IgD-negative memory B cell (primary cell): ENCODE measurements around the gene DPH1. TPM values are rescaled to one million over a fixed set of nuclear protein-coding genes. Genes with fewer than 3 reads are reported as not detected.

ENCODE experiments used
- H3K27ac Mint-ChIP-seq, 3 donors: one replicate each; pipeline ENCODE4 v1.8.0; 2020 to 2022; ENCODE audit warnings: mild to moderate bottlenecking in 3 of 3, mixed read lengths in 3 of 3, moderate library complexity in 1 of 3
- H3K27me3 Mint-ChIP-seq: one replicate; pipeline ENCODE4 v1.8.0; 2021; ENCODE audit warnings: mixed read lengths
- H3K36me3 Mint-ChIP-seq: one replicate; pipeline ENCODE4 v1.8.0; 2020; ENCODE audit warnings: mild to moderate bottlenecking, mixed read lengths
- H3K4me1 Mint-ChIP-seq, 3 donors: one replicate each; pipeline ENCODE4 v1.8.0; 2020 to 2022; ENCODE audit warnings: mixed read lengths in 3 of 3, mild to moderate bottlenecking in 1 of 3
- H3K4me3 Mint-ChIP-seq, 4 donors: one replicate each; pipeline ENCODE4 v1.8.0; 2020 to 2022; ENCODE audit warnings: mild to moderate bottlenecking in 4 of 4, mixed read lengths in 4 of 4, moderate library complexity in 3 of 4
- H3K9me3 Mint-ChIP-seq, 3 donors: one replicate each; pipeline ENCODE4 v1.8.0; 2020 to 2021; ENCODE audit warnings: mixed read lengths in 3 of 3, mild to moderate bottlenecking in 1 of 3
- polyA plus RNA-seq: library from polyadenylated mRNA; unstranded; fragments of 300-500 nt; fragmentation: Illumina TruSeq; gene quantifications from one replicate; pipeline ENCODE4 v1.2.3, GENCODE V29; 2021

Gene DPH1
- polyA plus RNA-seq, 1 donor from 2014 or later: 34.4 TPM

DNA sequence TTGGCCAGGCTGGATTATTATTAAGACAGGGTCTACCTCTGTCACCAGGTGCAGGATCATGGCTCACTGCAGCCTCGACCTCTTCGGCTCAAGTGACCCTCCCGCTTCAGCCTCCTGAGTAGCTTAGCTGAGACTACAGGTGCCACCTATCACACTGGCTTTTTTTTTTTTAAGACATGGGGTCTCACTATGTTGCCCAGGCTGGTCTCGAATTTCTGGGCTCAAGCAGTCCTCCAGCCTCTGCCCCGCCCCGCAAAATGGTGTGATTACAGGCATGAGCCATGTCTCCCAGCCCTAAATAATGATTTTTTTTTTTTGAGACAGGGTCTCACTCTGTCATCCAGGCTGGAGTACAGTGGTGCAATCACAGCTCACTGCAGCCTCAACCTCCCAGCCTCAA is 17.6 kb downstream of the DPH1 start:
- Mint-ChIP-seq H3K27ac (peak overlapping the region in 1 of 3 donors; percentile 96), H3K4me3 (peak overlapping the region in 2 of 4 donors; percentile 37 to 54)

DNA sequence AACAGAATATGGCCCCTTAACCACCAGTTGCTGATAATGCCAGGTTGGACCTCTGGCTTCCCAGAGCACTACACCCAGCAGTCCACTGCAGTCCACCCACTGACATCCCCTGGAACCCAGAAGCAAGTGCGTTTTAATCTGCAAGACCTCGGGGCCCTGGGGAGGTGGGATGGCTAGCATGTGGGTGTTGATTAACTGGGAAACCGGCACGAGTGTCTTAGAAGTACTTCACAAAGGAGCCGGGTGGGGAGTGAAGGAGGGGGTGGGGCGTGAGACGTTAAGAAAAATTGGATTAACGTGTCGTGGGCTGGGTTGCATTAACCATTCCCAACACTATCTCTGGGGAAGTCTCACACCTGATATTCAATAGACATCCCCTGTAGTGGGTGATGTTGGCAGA is 18.9 kb downstream of the DPH1 start:
- Mint-ChIP-seq H3K27me3 (peaks cover 9% of the 10 kb centered on the region), H3K4me1 (peaks cover 3 to 6% (median 4%) of the 10 kb centered on the region in 3 donors), H3K9me3 (no peaks in the 10 kb centered on the region), H3K36me3 (peaks cover 1% of the 10 kb centered on the region), H3K4me3 (peak overlapping the region; percentile 60 to 82 (median 76)), H3K27ac (peak overlapping the region in 1 of 3 donors; percentile 96)

More for the DNA sequence above, 17.6 kb downstream of the DPH1 start:
- H3K9me3 Mint-ChIP-seq: no peaks in the 10 kb centered on the region
- peaks cover 5% of the 10 kb centered on the region for H3K36me3 Mint-ChIP-seq
- peaks cover 5% of the 10 kb centered on the region for H3K27me3 Mint-ChIP-seq
- H3K4me1 Mint-ChIP-seq: peaks cover 8 to 13% (median 8%) of the 10 kb centered on the region in 3 donors

DNA sequence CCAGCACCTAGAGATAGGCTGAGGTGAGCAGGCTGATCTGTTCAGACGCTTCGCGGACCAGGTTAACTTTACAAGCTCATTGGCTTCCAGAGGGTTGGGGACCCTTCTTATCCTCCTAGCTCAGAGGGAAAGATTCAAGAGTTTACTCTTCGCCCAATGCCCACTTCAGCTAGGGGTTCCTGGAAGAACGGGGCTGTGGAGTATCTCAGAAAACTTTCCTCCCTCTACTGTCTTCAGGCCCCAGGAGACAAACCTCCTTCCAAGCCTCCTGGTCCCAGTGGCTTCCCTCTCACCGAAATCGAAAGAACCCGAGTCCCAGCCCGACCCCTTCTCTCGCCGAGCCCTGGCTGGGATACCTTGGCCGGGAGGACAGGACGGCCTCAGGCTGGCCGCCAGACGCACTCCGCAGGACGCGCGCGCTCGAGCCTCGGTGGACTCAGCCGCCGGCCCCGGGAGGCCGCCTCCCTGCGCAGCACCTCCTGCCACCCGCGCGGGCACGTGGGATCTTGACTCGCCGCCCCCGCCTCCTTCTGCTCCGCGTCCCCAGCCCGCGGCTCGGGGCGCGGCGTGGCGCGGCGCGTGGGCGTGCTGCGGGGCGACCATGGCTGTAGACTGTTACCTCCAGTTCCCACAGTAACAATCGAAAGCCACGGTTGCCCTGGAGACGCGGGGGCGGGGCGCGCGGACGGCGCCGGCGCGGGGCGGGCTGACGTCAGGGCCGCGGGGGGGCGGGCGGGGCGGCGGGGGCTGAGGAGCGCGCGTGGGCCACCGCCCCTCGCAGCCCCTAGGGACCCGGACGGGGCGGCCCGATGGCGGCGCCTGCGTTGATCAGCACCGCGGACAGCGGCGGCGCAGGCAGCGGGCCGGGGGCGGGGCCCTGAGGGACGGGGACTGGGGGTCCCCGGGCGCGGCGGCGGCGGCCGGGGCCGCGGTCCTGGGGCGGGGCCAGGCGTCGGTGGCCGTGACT is 19.7 kb downstream of the DPH1 start:
- Mint-ChIP-seq H3K36me3 (peaks cover 1% of the 10 kb centered on the region), H3K4me1 (peaks cover 3 to 9% (median 8%) of the 10 kb centered on the region in 3 donors), H3K4me3 (peak overlapping the region; percentile 60 to 82 (median 76)), H3K9me3 (no peaks in the 10 kb centered on the region), H3K27ac (peak overlapping the region in 2 of 3 donors; percentile 59 to 96), H3K27me3 (peaks cover 11% of the 10 kb centered on the region)

DNA sequence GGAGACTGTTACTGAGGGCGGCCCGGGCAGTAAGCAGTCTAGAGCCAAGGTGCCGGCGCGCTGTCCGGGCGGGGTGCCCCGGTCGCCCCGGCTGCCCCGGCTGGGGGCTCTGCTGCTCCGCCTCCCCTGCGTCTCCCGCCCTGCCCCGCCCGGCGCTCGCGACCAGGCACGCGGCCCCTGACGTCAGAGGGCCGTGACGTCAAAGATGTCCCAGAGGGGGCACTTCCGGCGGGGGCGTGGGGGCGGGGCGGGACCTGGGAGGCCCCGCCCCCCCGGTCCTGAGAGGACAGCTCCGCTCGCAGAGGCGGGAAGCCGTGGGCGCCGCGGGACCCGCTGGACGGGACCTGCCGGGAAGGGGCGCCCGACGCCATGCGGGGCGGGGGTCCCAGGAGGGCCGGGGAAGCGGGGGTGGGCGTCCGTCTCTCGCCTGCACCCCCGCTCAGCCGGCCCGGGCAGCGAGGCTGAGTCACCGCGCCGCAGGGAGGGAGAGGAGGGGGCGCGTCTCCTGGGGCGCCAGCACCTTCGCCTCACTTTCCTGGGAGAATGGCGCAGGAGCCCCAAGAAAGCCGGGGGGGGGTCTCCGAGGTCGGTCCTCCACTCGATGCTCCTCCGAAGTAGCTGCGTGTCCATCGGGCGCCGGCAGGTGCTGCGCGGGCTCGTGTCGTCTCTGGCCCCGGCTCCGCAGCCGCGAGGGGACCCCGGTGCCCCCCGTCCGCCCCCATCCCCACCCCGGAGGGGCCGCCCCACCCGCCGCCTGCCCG is 20.5 kb downstream of the DPH1 start:
- H3K4me1 Mint-ChIP-seq: peaks cover 3 to 9% (median 8%) of the 10 kb centered on the region in 3 donors
- H3K9me3 Mint-ChIP-seq: no peaks in the 10 kb centered on the region
- no peak overlapping the region for H3K4me3 Mint-ChIP-seq
- peaks cover 11% of the 10 kb centered on the region for H3K27me3 Mint-ChIP-seq
- peak overlapping the region in 1 of 3 donors; percentile 90 for H3K27ac Mint-ChIP-seq
- H3K36me3 Mint-ChIP-seq: no peaks in the 10 kb centered on the region

DNA sequence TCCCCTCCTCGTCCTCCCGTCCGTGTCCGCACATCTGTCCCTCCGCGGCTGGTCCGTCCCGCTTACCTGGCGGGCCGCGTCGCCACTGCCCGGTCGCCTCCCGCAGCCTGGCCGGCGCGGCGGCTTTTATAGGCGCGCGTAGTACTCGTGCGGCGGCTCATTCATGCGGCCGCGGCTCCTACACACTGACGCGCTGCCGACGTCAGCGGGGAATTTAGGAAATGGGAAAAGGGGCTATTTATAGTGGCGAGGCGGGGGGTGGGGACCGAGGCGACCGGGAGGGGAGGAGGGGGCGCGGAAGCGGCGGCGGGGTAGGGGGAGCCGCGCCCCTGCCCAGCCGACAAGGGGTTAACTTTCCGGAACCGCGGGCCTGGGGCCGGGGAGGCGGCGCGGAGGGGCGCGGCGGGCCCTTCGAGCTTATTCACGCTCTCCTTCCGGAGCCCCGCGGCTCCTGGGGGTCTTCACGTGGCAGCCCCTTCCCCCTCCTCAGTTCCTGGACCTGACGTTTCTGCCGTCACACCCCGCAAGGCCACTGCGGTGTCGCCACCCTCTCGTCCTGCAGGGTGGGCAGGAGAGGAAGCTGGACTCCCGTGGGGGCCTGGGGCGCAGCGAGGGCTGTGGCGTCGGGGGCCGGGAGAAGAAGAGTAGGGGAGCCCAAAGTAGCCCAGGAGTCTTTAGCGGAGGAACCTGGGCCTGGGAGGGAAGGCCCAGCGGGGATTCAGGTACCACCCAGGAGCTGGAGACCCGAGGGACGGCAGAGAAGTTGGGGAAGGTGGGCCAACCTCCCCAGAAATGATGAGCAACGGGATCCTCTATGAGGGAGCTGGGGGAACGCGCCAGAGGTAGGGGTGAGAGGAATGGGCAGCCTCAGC is 21.3 kb downstream of the DPH1 start:
- peaks cover 3 to 9% (median 8%) of the 10 kb centered on the region in 3 donors for H3K4me1 Mint-ChIP-seq
- H3K36me3 Mint-ChIP-seq: no peaks in the 10 kb centered on the region
- H3K27ac Mint-ChIP-seq: peak overlapping the region in 2 of 3 donors; percentile 84 to 90
- H3K4me3 Mint-ChIP-seq: peak overlapping the region; percentile 41 to 86 (median 68)
- peaks cover 11% of the 10 kb centered on the region for H3K27me3 Mint-ChIP-seq
- no peaks in the 10 kb centered on the region for H3K9me3 Mint-ChIP-seq

DNA sequence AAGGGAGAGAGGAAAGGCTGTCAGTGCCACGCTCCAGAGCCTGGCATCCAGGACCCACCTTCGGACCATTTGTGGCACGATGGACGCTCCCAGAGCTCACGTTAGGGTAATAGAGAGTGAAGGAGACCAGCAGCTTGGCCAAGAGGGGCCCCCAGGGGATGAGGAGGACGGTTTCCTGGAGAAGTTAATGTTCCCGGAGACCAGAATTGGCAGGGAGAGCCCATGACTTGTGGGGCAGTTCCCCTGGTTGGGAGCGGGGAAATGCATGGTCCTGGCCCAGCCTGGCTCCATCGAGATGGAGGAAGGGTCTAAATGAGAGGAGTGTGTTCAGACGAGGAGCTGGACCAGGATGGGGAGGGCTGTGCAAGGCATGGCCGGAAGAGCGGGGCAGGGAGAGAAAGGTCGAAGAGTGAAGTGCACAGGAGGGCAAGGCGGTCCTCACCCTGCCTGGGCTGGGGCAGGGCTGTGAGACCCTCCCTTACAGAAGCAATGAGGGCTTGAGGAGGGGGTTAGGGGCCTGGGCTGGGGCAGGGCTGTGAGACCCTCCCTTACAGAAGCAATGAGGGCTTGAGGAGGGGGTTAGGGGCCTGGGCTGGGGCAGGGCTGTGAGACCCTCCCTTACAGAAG is 22.1 kb downstream of the DPH1 start:
- H3K27me3 Mint-ChIP-seq: peaks cover 12% of the 10 kb centered on the region
- no peaks in the 10 kb centered on the region for H3K9me3 Mint-ChIP-seq
- H3K4me3 Mint-ChIP-seq: peak overlapping the region; percentile 29 to 68 (median 54)
- no peaks in the 10 kb centered on the region for H3K36me3 Mint-ChIP-seq
- H3K27ac Mint-ChIP-seq: peak overlapping the region in 2 of 3 donors; percentile 84 to 90
- peaks cover 6 to 9% (median 8%) of the 10 kb centered on the region in 3 donors for H3K4me1 Mint-ChIP-seq

DNA sequence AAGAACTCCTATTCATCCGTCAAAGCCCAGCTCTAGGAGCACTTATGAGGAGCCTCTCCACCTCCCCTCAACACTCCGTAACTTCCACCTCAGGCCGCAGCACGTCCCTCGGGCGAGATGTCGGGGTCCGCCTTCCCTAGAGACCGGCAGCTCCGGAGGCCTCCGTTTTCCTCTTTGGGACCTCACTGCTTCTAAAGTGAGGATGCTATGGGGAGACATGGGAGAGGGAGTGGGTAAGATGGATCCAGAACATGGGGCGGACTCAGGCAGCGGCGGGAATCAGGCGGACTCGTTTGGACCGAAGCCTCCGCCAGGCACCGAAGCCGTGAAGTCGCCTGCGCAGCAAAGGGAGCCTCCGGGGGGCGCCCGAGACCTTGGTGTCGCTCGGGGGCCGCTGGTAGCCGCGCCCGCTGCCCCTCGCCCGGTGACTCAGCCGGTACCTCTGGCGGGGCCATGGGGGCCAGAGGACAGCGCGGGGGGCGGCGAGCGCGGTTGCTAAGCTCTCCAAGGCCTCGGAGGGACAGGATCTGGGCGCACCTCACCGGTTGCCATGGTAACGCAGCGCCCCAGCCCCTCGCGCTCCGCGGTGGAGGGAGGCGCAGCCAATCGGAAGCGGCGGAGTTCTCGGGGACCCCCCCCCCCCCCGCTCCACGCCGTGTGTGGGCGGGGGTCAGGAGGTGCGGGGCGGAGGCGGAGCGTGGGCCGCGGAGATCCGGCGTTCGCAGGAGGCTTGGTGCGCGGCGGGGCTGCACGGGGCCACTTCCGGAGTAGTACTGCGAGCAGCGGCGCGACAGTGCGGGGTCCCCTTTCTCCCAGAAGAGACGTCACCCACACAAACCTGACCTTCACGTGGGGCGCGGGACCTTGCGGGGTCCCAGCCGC is 23.7 kb downstream of the DPH1 start:
- H3K4me3 Mint-ChIP-seq: peak overlapping the region; percentile 72 to 89 (median 84)
- H3K36me3 Mint-ChIP-seq: no peaks in the 10 kb centered on the region
- H3K27me3 Mint-ChIP-seq: peaks cover 9% of the 10 kb centered on the region
- peaks cover 7 to 9% (median 7%) of the 10 kb centered on the region in 3 donors for H3K4me1 Mint-ChIP-seq
- H3K27ac Mint-ChIP-seq: peak overlapping the region; percentile 76 to 90 (median 80)
- no peaks in the 10 kb centered on the region for H3K9me3 Mint-ChIP-seq

DNA sequence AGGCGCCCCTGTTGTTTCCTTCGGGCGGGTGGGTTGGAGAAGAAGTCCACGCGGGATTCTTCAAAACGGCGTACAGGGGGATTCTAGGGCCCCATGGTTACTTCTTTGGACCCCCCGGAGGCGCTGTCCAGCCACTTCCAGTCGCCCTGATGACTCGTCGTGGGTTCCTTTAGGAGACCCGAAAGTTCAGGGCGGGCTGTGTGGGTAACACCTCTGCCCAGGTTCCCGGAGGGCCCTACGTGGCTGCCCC is 24.2 kb downstream of the DPH1 start:
- peak overlapping the region; percentile 68 to 90 (median 76) for H3K27ac Mint-ChIP-seq
- H3K27me3 Mint-ChIP-seq: peaks cover 9% of the 10 kb centered on the region
- peak overlapping the region; percentile 72 to 89 (median 84) for H3K4me3 Mint-ChIP-seq
- no peaks in the 10 kb centered on the region for H3K9me3 Mint-ChIP-seq
- peaks cover 4 to 10% (median 5%) of the 10 kb centered on the region in 3 donors for H3K4me1 Mint-ChIP-seq
- no peaks in the 10 kb centered on the region for H3K36me3 Mint-ChIP-seq

DNA sequence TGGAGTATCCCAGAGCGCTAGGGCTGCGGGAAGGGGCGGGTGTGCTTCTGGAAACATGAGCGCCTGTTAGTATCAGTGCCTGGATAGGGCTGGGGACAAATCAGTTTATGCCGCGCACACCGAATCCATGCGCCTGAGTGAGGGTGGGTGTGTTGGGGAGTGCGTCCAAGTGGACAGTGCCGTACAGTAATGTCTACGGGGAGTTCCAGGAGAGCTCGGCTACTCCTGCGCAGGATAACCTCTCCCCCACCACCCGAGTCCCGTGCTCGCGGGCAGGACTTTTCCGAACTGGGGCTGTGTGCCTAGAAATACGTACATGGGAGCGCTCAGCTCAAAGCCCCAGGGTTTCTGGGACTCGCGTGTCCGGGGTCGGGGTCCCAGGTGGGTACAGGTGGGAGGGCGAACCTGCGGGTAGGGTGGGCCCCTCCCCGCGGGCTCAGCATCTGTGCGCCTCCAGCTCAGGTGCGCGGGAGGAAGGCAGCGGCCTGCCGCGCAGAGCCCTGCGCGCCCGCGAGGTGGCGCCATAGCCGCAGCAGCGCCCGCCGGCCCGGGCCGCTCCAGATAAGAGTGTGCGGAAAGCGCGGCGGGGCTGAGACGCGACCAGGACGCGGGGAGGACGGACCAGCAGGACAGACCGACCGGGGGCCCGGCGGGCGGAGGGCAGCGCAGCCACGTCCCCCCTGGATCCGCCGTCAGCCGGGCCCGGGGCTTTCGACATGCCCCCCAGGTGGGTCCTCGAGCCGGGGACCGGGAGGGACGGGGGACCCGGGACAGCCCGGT is 24.7 kb downstream of the DPH1 start, which contains the start of gene HIC1:
HIC1 (plus strand) TSS at position 592 of the 780 bp plus-strand sequence. CDS start 1,588 bp downstream, outside the sequence.
- H3K36me3 Mint-ChIP-seq: no peaks in the 10 kb centered on the region
- H3K27ac Mint-ChIP-seq: peak within 1 kb of the TSS; percentile 68 to 90 (median 76)
- peak within 1 kb of the TSS; percentile 72 to 89 (median 84) for H3K4me3 Mint-ChIP-seq
- H3K27me3 Mint-ChIP-seq: peaks cover 12% of the 10 kb centered on the region
- H3K4me1 Mint-ChIP-seq: peaks cover 4 to 15% (median 10%) of the 10 kb centered on the region in 3 donors
- no peaks in the 10 kb centered on the region for H3K9me3 Mint-ChIP-seq

DNA sequence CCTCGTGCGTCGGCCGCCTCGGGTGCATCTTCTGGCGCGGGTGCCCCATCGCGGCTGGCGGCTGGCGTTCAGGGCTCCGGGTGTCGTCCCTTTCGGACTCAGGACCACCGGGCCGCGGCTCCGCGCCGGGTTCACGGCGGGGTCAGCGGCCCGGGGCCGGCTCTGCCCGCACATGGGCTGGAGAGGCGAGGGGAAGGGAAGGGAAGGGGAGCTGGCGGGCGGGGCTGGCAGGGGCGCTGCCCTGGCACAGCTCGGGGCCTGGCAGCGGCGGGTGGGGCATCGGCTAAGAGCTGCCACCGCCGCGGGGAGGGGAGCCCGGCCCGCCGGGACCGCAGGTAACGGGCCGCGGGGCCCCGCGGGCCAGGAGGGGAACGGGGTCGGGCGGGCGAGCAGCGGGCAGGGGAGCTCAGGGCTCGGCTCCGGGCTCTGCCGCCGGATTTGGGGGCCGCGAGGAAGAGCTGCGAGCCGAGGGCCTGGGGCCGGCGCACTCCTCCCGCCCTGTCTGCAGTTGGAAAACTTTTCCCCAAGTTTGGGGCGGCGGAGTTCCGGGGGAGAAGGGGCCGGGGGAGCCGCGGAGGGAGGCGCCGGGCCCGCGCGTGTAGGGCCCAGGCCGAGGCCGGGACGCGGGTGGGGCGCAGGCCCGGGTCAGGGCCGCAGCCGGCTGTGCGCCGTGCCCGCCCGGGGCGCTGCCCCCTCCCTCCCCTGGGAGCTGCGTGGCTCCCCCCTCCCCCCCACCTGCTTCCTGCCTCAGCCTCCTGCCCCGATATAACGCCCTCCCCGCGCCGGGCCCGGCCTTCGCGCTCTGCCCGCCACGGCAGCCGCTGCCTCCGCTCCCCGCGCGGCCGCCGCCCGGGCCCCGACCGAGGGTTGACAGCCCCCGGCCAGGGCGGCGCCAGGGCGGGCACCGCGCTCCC is 25.6 kb downstream of the DPH1 start:
- peaks cover 4 to 15% (median 15%) of the 10 kb centered on the region in 3 donors for H3K4me1 Mint-ChIP-seq
- H3K27ac Mint-ChIP-seq: peak overlapping the region in 1 of 3 donors; percentile 90

DNA sequence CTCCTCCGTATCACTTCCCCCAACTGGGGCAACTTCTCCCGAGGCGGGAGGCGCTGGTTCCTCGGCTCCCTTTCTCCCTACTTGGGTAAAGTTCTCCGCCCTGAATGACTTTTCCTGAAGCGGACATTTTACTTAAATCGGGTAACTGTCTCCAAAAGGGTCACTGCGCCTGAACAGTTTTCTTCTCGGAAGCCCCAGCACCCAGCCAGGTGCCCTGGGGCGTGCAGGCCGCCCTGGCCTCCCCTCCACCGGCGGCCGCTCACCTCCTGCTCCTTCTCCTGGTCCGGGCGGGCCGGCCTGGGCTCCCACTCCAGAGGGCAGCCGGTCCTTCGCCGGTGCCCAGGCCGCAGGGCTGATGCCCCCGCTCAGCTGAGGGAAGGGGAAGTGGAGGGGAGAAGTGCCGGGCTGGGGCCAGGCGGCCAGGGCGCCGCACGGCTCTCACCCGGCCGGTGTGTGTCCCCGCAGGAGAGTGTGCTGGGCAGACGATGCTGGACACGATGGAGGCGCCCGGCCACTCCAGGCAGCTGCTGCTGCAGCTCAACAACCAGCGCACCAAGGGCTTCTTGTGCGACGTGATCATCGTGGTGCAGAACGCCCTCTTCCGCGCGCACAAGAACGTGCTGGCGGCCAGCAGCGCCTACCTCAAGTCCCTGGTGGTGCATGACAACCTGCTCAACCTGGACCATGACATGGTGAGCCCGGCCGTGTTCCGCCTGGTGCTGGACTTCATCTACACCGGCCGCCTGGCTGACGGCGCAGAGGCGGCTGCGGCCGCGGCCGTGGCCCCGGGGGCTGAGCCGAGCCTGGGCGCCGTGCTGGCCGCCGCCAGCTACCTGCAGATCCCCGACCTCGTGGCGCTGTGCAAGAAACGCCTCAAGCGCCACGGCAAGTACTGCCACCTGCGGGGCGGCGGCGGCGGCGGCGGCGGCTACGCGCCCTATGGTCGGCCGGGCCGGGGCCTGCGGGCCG is 26.5 kb downstream of the DPH1 start:
- H3K36me3 Mint-ChIP-seq: peaks cover 5% of the 10 kb centered on the region
- peak overlapping the region; percentile 69 to 89 (median 80) for H3K4me3 Mint-ChIP-seq
- H3K9me3 Mint-ChIP-seq: no peaks in the 10 kb centered on the region
- peaks cover 4 to 15% (median 15%) of the 10 kb centered on the region in 3 donors for H3K4me1 Mint-ChIP-seq
- H3K27me3 Mint-ChIP-seq: peaks cover 12% of the 10 kb centered on the region
- H3K27ac Mint-ChIP-seq: peak overlapping the region in 1 of 3 donors; percentile 79

More for the DNA sequence above, 25.6 kb downstream of the DPH1 start:
- peak overlapping the region; percentile 76 to 89 (median 82) for H3K4me3 Mint-ChIP-seq
- H3K27me3 Mint-ChIP-seq: peaks cover 12% of the 10 kb centered on the region
- H3K36me3 Mint-ChIP-seq: peaks cover 4% of the 10 kb centered on the region
- H3K9me3 Mint-ChIP-seq: no peaks in the 10 kb centered on the region
